Dermis lymphatic vessel endothelial cell (primary cell): ENCODE results near the gene ZNF334. TPM values are rescaled to one million over a fixed set of nuclear protein-coding genes. Genes with fewer than 3 reads are reported as not detected.

Experiments used
- total RNA-seq: library from RNA; depleted of rRNA; stranded (reverse); fragments of >200 nt; gene quantifications from 2 replicates; pipeline ENCODE4 v1.2.1, GENCODE V29; 2014

ZNF334 gene
- total RNA-seq: 0.22 and 0.34 TPM in 2 replicates

DNA sequence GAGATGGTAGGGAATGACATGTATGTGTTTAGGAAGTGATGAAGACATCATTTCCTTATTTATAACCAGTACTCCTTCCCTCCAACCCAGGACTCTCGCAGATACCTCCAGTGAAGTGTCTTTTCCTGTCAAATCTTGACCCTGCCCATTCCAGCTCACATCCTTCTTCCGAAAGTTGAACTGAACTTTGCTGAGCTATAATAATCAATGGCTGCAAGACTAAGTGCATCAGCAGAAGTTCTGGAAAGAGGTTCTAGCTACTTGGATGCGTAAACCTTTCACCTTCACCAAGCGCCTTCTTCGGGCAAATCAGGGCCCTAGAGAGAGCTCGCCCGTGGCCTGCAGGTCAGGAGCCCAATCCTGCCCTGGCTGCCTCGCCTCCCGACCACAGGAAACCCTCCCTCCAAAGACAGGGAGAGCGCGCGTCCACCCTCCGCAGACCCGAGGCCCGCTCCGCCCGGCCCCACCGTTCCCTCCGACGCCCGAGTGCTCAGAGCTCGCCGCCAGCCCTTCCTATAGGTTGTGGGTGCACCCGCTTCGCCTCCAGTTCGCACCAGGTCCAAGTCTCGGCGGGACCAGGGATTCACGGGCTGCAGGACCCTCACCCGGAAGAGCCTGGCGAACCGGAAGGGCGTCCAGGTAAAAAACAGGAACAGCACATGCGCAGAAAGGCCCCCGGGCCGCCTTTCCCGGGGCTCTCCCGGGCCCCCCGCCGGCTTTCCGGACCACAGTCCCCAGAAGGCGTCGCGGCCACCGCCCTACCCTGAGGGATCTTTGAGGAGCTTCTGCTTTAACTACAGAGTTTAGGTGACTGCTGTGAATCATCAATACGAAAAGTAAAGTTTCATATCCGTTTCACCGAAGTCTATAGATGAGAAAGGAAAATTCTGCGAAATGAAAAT is at the start of gene ZNF334:
TSS of gene ZNF334 (minus strand) at position 617 of the 902 bp plus-strand sequence. CDS start 1,457 bp downstream, outside the sequence.

DNA sequence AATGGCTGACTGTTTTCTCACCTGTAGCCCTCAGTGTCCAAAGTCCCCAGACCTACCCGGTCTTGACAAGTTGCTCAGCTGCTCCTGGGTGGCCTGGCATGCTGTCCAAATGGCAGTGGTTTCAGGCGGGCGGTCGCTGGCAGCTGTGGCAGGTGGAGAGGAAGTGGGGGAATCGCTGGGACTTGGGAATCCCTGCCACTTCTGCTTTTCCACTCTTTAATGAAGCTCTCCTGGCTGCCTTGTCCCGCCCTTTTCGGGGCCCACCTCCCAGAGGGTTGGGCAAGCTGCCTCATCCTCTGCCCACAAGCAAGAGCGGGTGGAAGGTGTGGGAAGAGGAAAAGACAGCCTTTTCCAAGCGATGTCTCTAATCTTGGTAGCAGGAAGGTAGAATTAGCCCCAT is 37.1 kb upstream of the ZNF334 start, which contains the start of gene OCSTAMP:
TSS of gene OCSTAMP (minus strand) at position 194 of the 400 bp plus-strand sequence. CDS start at position 100, 94 bp downstream.

Other genes starting within 250 kb of the ZNF334 start
- gene CDH22, start 205.1 kb downstream of the ZNF334 start, total RNA-seq: under 0.01 and 0.09 TPM in 2 replicates
- gene ELMO2, start 106.9 kb downstream of the ZNF334 start, total RNA-seq: 25.8 and 27.3 TPM in 2 replicates
- not detected in 2 replicates for gene OCSTAMP, start 37.1 kb upstream of the ZNF334 start, total RNA-seq
- under 0.01 and 0.09 TPM in 2 replicates for gene SLC13A3, start 137.9 kb upstream of the ZNF334 start, total RNA-seq
- 9.2 and 11.6 TPM in 2 replicates for gene TP53RK, start 175.9 kb upstream of the ZNF334 start, total RNA-seq
- gene SLC2A10, start 196.1 kb upstream of the ZNF334 start, total RNA-seq: 6.9 and 7.6 TPM in 2 replicates